Measurements from ENCODE around the gene ARHGAP44. TPM values are rescaled to one million over a fixed set of nuclear protein-coding genes. Genes with fewer than 3 reads are reported as not detected.

Gene ARHGAP44
- total and polyA plus RNA-seq, 9 of the 15 experiments (the other 6 are each of a cell fraction or from before 2014, with no cell fraction given), result 0.01 to 0.68 (median 0.07) TPM; not detected in 1

DNA sequence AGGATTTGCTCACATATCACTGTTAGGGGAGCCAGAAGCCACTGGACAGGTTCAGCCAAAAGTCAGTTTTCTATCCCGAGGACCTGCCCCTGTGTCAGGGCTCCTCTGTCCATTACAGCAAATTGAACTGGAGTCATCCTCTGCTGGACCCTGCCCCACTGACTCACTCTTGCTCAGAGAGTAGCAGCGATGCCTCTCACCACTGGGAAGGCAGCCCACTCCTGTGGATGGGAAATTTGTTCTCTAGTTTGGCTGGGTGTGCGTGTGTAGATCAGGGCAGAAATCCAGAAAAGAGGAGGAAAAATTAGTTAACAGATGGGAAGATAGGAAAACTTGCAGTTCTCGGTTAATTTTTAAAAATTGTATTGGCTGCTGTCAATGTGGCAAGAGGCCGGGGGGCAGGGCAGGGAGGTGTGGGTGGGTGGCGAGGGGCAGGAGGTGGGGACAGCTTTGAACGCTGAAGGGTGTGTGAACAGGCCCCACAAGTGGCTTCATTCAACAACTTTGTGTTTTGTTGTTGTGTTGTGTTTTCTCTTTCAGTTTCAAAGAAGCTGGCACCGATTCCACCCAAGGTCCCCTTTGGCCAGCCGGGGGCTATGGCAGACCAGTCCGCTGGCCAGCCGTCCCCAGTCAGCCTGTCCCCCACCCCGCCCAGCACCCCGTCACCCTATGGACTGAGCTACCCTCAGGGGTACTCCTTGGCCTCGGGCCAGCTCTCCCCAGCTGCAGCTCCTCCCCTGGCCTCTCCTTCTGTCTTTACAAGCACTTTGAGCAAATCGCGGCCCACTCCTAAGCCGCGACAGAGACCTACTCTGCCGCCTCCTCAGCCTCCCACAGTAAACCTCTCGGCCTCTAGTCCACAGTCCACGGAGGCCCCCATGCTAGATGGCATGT is 194.9 kb downstream of the ARHGAP44 start:
- in situ Hi-C loops (cut with MboI) (no loop called here), intact Hi-C loops (cut with micrococcal nuclease) (no loop called here)
- no peak for TF ChIP-seq NEUROD1 (IDR thresholded peaks at IDR 0.05; ENCODE audit: borderline replicate concordance, low read depth, low read length, partially characterized antibody)
- TF ChIP-seq NFIC (IDR thresholded peaks at IDR 0.05), result peak; percentile 39
- TF ChIP-seq U2AF2 (optimal IDR thresholded peaks at IDR 0.05; ENCODE audit: low read depth, low read length), result no peak
- no peak for TF ChIP-seq FIP1L1 (IDR thresholded peaks at IDR 0.05; ENCODE audit: low read depth, low read length, poor library complexity, severe bottlenecking)
- no peak overlapping the region for H3K27ac ChIP-seq (ENCODE audit: extremely low read depth, low read depth, low read length)
- H3K4me3 ChIP-seq, result no peak overlapping the region
- DNase-seq (ENCODE audit: extremely low read depth in 1 of 4, low spot score in 3 of 4) (no peak), ATAC-seq (no peak; the same call in 2 of the 3 replicates), FAIRE-seq (no peak)
- BruUV-seq (replicated peaks), result no TSS peak
- no peak overlapping the region for H3K9ac ChIP-seq (ENCODE audit: insufficient read depth in 1 of 2, low read depth in 2 of 2, low read length in 2 of 2)
- no peaks in the 10 kb centered on the region for H3K36me3 ChIP-seq (ENCODE audit: control insufficient read depth, insufficient read depth, low read length)
- no peaks in the 10 kb centered on the region for H3K79me2 ChIP-seq (ENCODE audit: control insufficient read depth, insufficient read depth, low read length)
- CTCF ChIA-PET (ENCODE audit: low intra/inter-chr PET ratio), result no interaction called here
- H4K20me1 ChIP-seq (replicated peaks; ENCODE audit: control insufficient read depth, insufficient read depth, low read length), result no peaks in the 10 kb centered on the region
- no peaks in the 10 kb centered on the region for H3K9me3 ChIP-seq (replicated peaks; ENCODE audit: control insufficient read depth, insufficient read depth, low read depth, low read length)
- no peak overlapping the region for H2AFZ ChIP-seq (ENCODE audit: low read depth, low read length)
- WGBS (ENCODE audit: insufficient coverage, low coverage, missing lambda C conversion rate), result 22% methylated on average over 10 of the region's 21 CpGs
- H3K4me1 ChIP-seq (replicated peaks in 1 of 2; ENCODE audit: control insufficient read depth in 2 of 2, insufficient read depth in 2 of 2, low read length in 2 of 2), result peaks cover 2 to 3% of the 10 kb centered on the region in 2 experiments; a peak in 2 of 5 replicates
- no peak overlapping the region for H3K4me2 ChIP-seq (ENCODE audit: insufficient read depth, low read length)
- peaks cover 0 to 18% of the 10 kb centered on the region in 2 experiments; a peak in 2 of 5 replicates for H3K27me3 ChIP-seq (ENCODE audit: control insufficient read depth in 2 of 2, insufficient read depth in 2 of 2, low read length in 2 of 2)
- no peaks in the 10 kb centered on the region for H3K9me1 ChIP-seq (ENCODE audit: control insufficient read depth, insufficient read depth, low read length)
- POLR2A ChIA-PET, result interaction anchor here (0.7 kb wide), 1 partner anchor 30 kb away, joined by 5 read pairs; no protein-coding TSS in a partner anchor

Measured in K562 (cell line).